Keratinocyte (primary cell): ENCODE measurements around the gene TIMM23. TPM values are rescaled to one million over a fixed set of nuclear protein-coding genes. Genes with fewer than 3 reads are reported as not detected.

Experiments used
- DNase-seq: peaks from one replicate; pipeline ENCODE4 v3.0.0-alpha.2; 2011; ENCODE audit warnings: low read depth, missing footprints, low spot score
- FAIRE-seq: peaks from 2 replicates; lab custom pipeline; 2011; peaks lifted over from hg19 to GRCh38; lab: Jason Lieb, UNC
- H2AFZ ChIP-seq: 2 replicates; pipeline ENCODE4 v1.6.0; 2012; ENCODE audit warnings: low read length, control low read depth, inconsistent platforms; ENCODE audit not compliant: control insufficient read depth
- H3K27ac ChIP-seq: 2 replicates; pipeline ENCODE4 v1.5.1; 2011; ENCODE audit warnings: low read length; ENCODE audit not compliant: control insufficient read depth, insufficient read depth
- H3K27me3 ChIP-seq: 3 replicates; pipeline ENCODE4 v1.6.0; 2011; ENCODE audit warnings: low read length; ENCODE audit not compliant: control insufficient read depth, insufficient read depth; ENCODE audit errors: extremely low read depth
- H3K36me3 ChIP-seq, 2 experiments: 2 replicates in 1 of 2; 3 replicates in 1 of 2; pipeline ENCODE4 v1.5.1; 2011; ENCODE audit warnings: low read length in 2 of 2, mild to moderate bottlenecking in 1 of 2; ENCODE audit not compliant: control insufficient read depth in 2 of 2, insufficient read depth in 2 of 2; ENCODE audit errors: extremely low read depth in 1 of 2
- H3K4me1 ChIP-seq: 3 replicates; pipeline ENCODE4 v1.5.1; 2011; ENCODE audit warnings: low read length; ENCODE audit not compliant: control insufficient read depth, insufficient read depth; ENCODE audit errors: extremely low read depth
- H3K4me2 ChIP-seq: 3 replicates; pipeline ENCODE4 v1.6.0; 2011; ENCODE audit warnings: low read depth, low read length; ENCODE audit not compliant: control insufficient read depth, insufficient read depth; ENCODE audit errors: extremely low read depth
- H3K4me3 ChIP-seq, 3 experiments: fragments of 200-600 bp in 1 of 3; sonication (generic) in 1 of 3; 2 replicates in 2 of 3; 3 replicates in 1 of 3; pipeline ENCODE4 v1.5.1; 2011 to 2016; ENCODE audit warnings: low read length in 3 of 3, mild to moderate bottlenecking in 3 of 3, control low read depth in 2 of 3, inconsistent platforms in 1 of 3, low read depth in 1 of 3, mixed read lengths in 1 of 3, mixed run types in 1 of 3, moderate library complexity in 1 of 3; ENCODE audit not compliant: control insufficient read depth in 2 of 3, insufficient read depth in 2 of 3; ENCODE audit errors: extremely low read depth in 1 of 3
- H3K79me2 ChIP-seq: 2 replicates; pipeline ENCODE4 v1.6.0; 2012; ENCODE audit warnings: low read length; ENCODE audit not compliant: control insufficient read depth, insufficient read depth
- H3K9ac ChIP-seq: 3 replicates; pipeline ENCODE4 v1.6.0; 2011; ENCODE audit warnings: low read length; ENCODE audit not compliant: control insufficient read depth, insufficient read depth; ENCODE audit errors: extremely low read depth
- H3K9me1 ChIP-seq: 3 replicates; pipeline ENCODE4 v1.6.0; 2011; ENCODE audit warnings: low read length; ENCODE audit not compliant: control insufficient read depth, insufficient read depth; ENCODE audit errors: extremely low read depth
- H3K9me3 ChIP-seq: 2 replicates; pipeline ENCODE4 v1.5.1; 2012; ENCODE audit warnings: low read depth, low read length; ENCODE audit not compliant: control insufficient read depth
- H4K20me1 ChIP-seq: 3 replicates; pipeline ENCODE4 v1.6.0; 2011; ENCODE audit warnings: low read length; ENCODE audit not compliant: control insufficient read depth, insufficient read depth; ENCODE audit errors: extremely low read depth
- EZH2 ChIP-seq: IDR thresholded peaks from one replicate; pipeline ENCODE4 v1.6.1; 2012; ENCODE audit warnings: inconsistent platforms, mild to moderate bottlenecking, low read length, moderate library complexity
- dilution Hi-C: fragments of 300-500 bp; cut with MboI; formaldehyde crosslinking; loops from one replicate; pipeline ENCODE4 v1.7.0; 2020; ENCODE audit warnings: low sequenced_read_pairs; ENCODE audit not compliant: extremely low pct_ligation_motif_present
- polyA plus RNA-seq, 5 experiments: library from polyadenylated mRNA; depleted of rRNA in 3 of 5; stranded (reverse) in 3 of 5; stranded (forward) in 1 of 5; unstranded in 1 of 5; fragments of >200 nt; gene quantifications; 1 replicate in 1 of 5; 2 replicates in 3 of 5; 3 replicates in 1 of 5; pipeline versions ENCODE4 v1.2.1 to v1.2.3, GENCODE V29; 2011 to 2012; ENCODE audit warnings: missing spikeins in 2 of 5, low read depth in 1 of 5, low replicate concordance in 1 of 5
- TF ChIP-seq, protein P1 (sequence below), 3 experiments: IDR thresholded peaks in 1 of 3; conservative IDR thresholded peaks in 1 of 3; optimal IDR thresholded peaks in 1 of 3; 2 replicates in 2 of 3; 3 replicates in 1 of 3; pipeline versions ENCODE3 to v1.5.1; 2011; ENCODE audit warnings: low read length in 3 of 3, mild to moderate bottlenecking in 3 of 3, moderate library complexity in 2 of 3, control low read depth in 1 of 3, inconsistent platforms in 1 of 3; ENCODE audit not compliant: insufficient read depth in 2 of 3; ENCODE audit errors: extremely low read depth in 1 of 3

Gene TIMM23
- polyA plus RNA-seq, 1 donor (not counting 4 experiments of a cell fraction or from before 2014, with no cell fraction given): 172 TPM

DNA sequence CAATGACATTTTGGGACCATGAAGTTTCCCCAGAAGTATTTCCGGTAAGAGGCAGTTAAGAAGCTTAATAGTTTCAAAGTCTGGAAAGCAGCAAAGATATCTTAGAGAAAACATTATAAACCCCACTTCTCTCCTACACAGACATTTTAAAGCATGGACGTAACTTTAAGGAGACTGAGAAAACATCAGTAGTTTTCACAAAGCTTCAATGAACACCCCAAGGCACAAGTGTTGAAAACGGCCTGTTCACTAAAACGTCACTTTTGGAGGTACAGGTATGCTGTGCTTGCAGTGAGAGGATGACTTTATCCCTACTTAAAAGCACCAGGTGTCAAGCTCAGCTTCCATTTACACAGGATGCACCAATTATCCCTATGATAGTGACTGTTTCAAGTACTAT lies 33.1 kb downstream of the TIMM23 start:
- Histone ChIP-seq H3K9ac (no peak overlapping the region), H2AFZ (no peak overlapping the region), H3K79me2 (no peaks in the 10 kb centered on the region), H4K20me1 (peaks cover 7% of the 10 kb centered on the region), H3K4me3 (no peak overlapping the region), H3K9me3 (no peaks in the 10 kb centered on the region), H3K4me2 (no peak overlapping the region), H3K9me1 (no peaks in the 10 kb centered on the region), H3K27ac (no peak overlapping the region), H3K4me1 (peaks cover 6% of the 10 kb centered on the region), H3K36me3 (peaks cover 22 to 24% of the 10 kb centered on the region in 2 experiments), H3K27me3 (no peaks in the 10 kb centered on the region)
- DNase-seq (no peak), FAIRE-seq (no peak)
- dilution Hi-C loops: no loop called here
- no peak for TF ChIP-seq EZH2
- TF ChIP-seq, protein P1, sequence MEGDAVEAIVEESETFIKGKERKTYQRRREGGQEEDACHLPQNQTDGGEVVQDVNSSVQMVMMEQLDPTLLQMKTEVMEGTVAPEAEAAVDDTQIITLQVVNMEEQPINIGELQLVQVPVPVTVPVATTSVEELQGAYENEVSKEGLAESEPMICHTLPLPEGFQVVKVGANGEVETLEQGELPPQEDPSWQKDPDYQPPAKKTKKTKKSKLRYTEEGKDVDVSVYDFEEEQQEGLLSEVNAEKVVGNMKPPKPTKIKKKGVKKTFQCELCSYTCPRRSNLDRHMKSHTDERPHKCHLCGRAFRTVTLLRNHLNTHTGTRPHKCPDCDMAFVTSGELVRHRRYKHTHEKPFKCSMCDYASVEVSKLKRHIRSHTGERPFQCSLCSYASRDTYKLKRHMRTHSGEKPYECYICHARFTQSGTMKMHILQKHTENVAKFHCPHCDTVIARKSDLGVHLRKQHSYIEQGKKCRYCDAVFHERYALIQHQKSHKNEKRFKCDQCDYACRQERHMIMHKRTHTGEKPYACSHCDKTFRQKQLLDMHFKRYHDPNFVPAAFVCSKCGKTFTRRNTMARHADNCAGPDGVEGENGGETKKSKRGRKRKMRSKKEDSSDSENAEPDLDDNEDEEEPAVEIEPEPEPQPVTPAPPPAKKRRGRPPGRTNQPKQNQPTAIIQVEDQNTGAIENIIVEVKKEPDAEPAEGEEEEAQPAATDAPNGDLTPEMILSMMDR (optimal IDR thresholded peaks at IDR 0.05 in 1 of 3, IDR thresholded peaks at IDR 0.05 in 1 of 3, conservative IDR thresholded peaks at IDR 0.05 in 1 of 3; ENCODE audit: extremely low read depth in 1 of 3, insufficient read depth in 2 of 3, low read length in 3 of 3): no peak

DNA sequence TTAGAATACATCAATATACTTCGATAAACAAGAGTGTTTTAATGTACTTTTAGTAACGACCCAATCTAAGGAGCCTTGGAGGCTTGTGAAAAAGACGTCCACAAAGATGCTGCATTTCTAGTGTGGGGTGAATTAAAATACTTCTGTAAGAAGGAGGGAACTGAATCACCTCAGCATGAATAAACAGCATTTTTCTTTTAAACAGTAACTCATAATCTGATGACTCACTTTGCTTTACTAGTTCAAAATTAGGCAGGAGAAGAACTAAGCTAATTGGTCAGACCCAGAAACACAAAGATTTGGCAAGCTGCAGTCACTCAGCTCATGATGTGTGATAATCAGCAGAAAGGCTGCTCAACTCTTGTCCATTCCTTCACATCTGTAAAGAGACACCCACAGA lies 33.9 kb downstream of the TIMM23 start:
- Histone ChIP-seq H3K9me3 (no peaks in the 10 kb centered on the region), H3K79me2 (no peaks in the 10 kb centered on the region), H3K27ac (no peak overlapping the region), H3K9ac (no peak overlapping the region), H2AFZ (no peak overlapping the region), H3K4me1 (peaks cover 6% of the 10 kb centered on the region), H3K9me1 (no peaks in the 10 kb centered on the region), H3K27me3 (no peaks in the 10 kb centered on the region), H3K36me3 (peaks cover 19 to 28% of the 10 kb centered on the region in 2 experiments), H4K20me1 (peaks cover 7% of the 10 kb centered on the region), H3K4me3 (no peak overlapping the region), H3K4me2 (no peak overlapping the region)
- DNase-seq (no peak), FAIRE-seq (no peak)
- dilution Hi-C loops: no loop called here
- no peak for TF ChIP-seq EZH2
- TF ChIP-seq, protein P1 (optimal IDR thresholded peaks at IDR 0.05 in 1 of 3, IDR thresholded peaks at IDR 0.05 in 1 of 3, conservative IDR thresholded peaks at IDR 0.05 in 1 of 3; ENCODE audit: extremely low read depth in 1 of 3, insufficient read depth in 2 of 3, low read length in 3 of 3): no peak
